Peyer's patch (tissue), 4 donors: ENCODE results near the gene CAMK2B. TPM values are rescaled to one million over a fixed set of nuclear protein-coding genes. Genes with fewer than 3 reads are reported as not detected.

ENCODE experiments used
- DNase-seq, 3 donors: peaks; one replicate each; pipeline ENCODE4 v3.0.0-alpha.2; 2017 to 2019
- H3K27ac ChIP-seq, 4 donors: fragments of 200-600 bp; sonication (generic); one replicate each; pipeline ENCODE4 v1.5.1; 2016 to 2019
- H3K27me3 ChIP-seq, 2 donors: fragments of 200-600 bp; sonication (generic); one replicate each; pipeline ENCODE4 v1.5.1; 2019
- H3K36me3 ChIP-seq, 3 donors: fragments of 200-600 bp; sonication (generic); one replicate each; pipeline ENCODE4 v1.5.1; 2016 to 2019
- H3K4me1 ChIP-seq, 4 donors: fragments of 200-600 bp; sonication (generic); one replicate each; pipeline ENCODE4 v1.5.1; 2016 to 2019
- H3K4me3 ChIP-seq, 4 donors: fragments of 200-600 bp; sonication (generic); 1 replicate in 3 of 4; 2 replicates in 1 of 4; pipeline ENCODE4 v1.5.1; 2016 to 2019; ENCODE audit warnings: mild to moderate bottlenecking in 1 of 4
- H3K9me3 ChIP-seq, 4 donors: fragments of 200-600 bp; sonication (generic); one replicate each; pipeline ENCODE4 v1.5.1; 2016 to 2019; ENCODE audit warnings: mild to moderate bottlenecking in 1 of 4
- POLR2A ChIP-seq, 2 donors: fragments of 450-650 bp; IDR thresholded peaks; one replicate each; pipeline ENCODE4 v1.5.1; 2017; ENCODE audit warnings: antibody characterized with exemption in 2 of 2, mild to moderate bottlenecking in 2 of 2, moderate library complexity in 2 of 2
- total RNA-seq, 4 donors: library from RNA; depleted of rRNA; stranded (reverse); fragments of >200 nt; gene quantifications; one replicate each; pipeline ENCODE4 v1.1.0, GENCODE V29; 2016
- TF ChIP-seq, protein P1 (sequence below), 6 experiments: fragments of 450-650 bp in 4 of 6; fragments of 200-600 bp in 2 of 6; sonication (generic) in 1 of 6; IDR thresholded peaks; one replicate each; pipeline ENCODE4 v1.5.1; 2017 to 2019; ENCODE audit warnings: antibody characterized with exemption in 6 of 6, mild to moderate bottlenecking in 3 of 6, moderate library complexity in 1 of 6

The CAMK2B gene
- total RNA-seq, 4 donors from 2014 or later, result 0.67 to 3.9 (median 2.2) TPM

DNA sequence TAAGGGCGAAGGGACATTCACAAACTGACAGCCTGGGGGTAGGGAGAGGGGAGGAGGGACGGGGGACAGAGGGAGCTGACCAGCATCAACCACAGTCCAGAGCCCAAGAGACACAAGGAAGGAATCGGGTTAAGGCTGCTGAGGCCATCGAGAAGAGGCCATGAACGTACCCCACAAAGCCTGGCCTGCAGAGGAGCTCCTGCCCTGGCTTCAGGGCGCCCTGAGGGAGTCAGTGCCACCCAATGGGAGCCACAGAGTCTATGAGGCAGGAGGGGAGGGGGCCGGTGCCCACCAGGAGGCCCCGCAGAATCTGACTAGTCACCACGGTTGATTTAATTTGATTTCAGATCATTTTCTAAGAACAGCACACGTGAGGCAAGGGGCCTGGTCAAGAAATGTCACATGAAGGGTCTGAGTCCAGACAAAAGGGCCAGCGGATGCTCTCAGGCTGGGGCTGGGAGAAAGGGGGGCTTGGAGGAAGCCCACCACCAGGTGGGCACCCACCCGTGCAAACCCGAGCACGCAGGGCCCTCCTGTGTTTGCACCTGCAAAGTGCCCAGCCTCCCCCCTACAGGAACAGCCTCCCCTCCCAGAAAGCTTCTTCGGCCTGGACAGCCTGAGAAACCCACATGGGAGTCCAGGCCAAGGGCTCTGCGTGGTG, 40.4 kb downstream of the CAMK2B start:
- Histone ChIP-seq H3K9me3 (no peaks in the 10 kb centered on the region), H3K27ac (no peak overlapping the region), H3K36me3 (no peaks in the 10 kb centered on the region), H3K4me1 (no peaks in the 10 kb centered on the region), H3K4me3 (no peak overlapping the region), H3K27me3 (no peaks in the 10 kb centered on the region)
- DNase-seq, result peak in 2 of 3 donors; percentile 13 to 31
- TF ChIP-seq POLR2A (IDR thresholded peaks at IDR 0.05), result no peak
- TF ChIP-seq, protein P1, sequence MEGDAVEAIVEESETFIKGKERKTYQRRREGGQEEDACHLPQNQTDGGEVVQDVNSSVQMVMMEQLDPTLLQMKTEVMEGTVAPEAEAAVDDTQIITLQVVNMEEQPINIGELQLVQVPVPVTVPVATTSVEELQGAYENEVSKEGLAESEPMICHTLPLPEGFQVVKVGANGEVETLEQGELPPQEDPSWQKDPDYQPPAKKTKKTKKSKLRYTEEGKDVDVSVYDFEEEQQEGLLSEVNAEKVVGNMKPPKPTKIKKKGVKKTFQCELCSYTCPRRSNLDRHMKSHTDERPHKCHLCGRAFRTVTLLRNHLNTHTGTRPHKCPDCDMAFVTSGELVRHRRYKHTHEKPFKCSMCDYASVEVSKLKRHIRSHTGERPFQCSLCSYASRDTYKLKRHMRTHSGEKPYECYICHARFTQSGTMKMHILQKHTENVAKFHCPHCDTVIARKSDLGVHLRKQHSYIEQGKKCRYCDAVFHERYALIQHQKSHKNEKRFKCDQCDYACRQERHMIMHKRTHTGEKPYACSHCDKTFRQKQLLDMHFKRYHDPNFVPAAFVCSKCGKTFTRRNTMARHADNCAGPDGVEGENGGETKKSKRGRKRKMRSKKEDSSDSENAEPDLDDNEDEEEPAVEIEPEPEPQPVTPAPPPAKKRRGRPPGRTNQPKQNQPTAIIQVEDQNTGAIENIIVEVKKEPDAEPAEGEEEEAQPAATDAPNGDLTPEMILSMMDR (IDR thresholded peaks at IDR 0.05), result no peak

DNA sequence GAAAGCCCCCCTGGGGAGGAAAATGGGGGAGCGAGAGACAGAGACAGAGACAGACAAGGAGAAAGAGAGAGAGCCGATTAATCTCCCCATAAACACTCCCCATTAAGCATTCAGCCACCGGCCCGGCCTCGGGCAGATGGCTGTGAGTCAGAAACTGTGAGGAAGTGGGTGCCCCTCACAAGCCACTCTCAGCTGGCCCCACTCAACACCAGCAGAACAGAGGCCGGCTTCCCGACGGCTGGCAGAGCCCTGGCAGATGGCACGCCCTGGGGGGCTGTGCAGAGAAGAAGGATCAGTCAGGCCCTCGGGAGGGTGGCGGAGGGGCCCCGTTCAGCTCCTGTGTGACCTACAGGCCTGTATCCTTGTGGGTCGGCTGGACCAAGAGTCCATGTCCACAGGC, 41.2 kb downstream of the CAMK2B start:
- peak in 2 of 3 donors; percentile 32 to 36 for DNase-seq
- Histone ChIP-seq H3K4me3 (no peak overlapping the region), H3K9me3 (no peaks in the 10 kb centered on the region), H3K27ac (no peak overlapping the region), H3K4me1 (no peaks in the 10 kb centered on the region), H3K27me3 (no peaks in the 10 kb centered on the region), H3K36me3 (no peaks in the 10 kb centered on the region)
- TF ChIP-seq POLR2A (IDR thresholded peaks at IDR 0.05), result no peak
- TF ChIP-seq, protein P1 (IDR thresholded peaks at IDR 0.05), result no peak

DNA sequence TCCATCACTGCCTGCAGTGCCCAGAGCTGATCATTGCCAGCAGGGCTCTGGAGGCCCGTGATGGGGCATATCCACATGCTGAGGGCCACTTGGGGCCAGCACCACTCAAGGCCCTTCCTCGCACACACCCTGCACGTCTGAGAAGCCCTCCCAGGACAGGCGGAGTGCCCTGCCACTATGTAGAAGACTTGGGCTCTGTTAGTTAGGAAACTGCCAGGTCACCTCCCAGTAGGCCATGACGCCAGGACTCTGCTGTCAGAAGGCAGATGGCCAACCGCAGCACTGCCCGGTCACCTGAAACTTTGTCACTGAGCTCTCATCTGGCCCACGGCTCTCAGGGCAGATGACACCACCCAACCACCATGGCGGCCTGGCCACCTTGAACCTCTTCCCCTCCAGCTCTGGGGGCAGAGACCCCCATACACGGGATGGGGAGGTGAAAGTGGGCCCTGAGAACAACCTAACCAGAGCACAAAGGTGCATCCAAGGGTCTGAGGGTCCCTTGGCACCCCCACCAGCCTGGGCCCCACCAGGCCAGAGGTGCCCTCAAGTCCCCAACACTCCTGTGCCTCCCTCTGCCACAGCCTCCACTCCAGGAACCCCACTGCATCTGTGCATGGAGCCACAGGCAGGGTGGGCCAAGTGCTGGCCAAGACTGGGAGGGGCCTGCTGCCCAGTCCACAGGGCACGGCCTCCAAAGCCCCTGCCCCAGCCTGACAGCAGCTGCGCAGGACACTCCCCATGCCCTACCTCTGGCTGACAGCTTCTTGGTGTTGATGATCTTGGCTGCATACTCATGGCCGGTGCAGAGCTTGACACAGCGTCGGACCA, 41.8 kb downstream of the CAMK2B start:
- H3K4me3 ChIP-seq, result no peak overlapping the region
- peak in 2 of 3 donors; percentile 28 to 35 for DNase-seq

DNA sequence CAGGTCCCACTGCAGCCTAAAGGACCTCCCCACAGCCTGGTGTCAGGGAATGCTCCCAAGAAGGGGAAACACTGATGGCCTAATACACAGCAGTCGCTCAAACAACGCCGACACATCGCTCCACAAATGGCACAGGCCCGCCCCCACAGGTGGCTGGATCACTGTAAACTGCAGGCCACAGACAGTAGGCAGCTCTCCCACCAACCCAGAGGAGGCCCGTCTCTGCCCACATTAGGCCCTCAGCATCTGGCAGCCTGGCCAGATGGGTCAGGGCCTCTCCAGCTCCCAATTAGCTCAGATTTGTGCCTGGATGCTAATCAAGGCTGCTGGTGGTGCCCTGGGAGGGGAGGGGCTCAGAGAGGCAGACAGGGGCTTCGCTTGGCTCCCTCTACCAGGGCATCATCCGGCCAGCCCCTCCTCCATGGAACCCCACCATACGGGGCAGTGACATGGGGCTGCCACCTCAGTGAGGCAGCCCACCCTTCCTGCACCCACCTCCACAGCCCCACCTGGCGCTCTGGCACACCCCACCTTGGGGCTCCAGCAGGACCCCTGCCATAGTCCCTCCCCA, 42.7 kb downstream of the CAMK2B start:
- Histone ChIP-seq H3K4me3 (no peak overlapping the region), H3K4me1 (no peaks in the 10 kb centered on the region), H3K27me3 (no peaks in the 10 kb centered on the region), H3K9me3 (no peaks in the 10 kb centered on the region), H3K27ac (no peak overlapping the region), H3K36me3 (no peaks in the 10 kb centered on the region)
- TF ChIP-seq, protein P1 (IDR thresholded peaks at IDR 0.05), result no peak
- TF ChIP-seq POLR2A (IDR thresholded peaks at IDR 0.05), result no peak
- peak in 2 of 3 donors; percentile 25 to 37 for DNase-seq

More for the DNA sequence above, 41.8 kb downstream of the CAMK2B start:
- TF ChIP-seq, protein P1 (IDR thresholded peaks at IDR 0.05), result no peak
- TF ChIP-seq POLR2A (IDR thresholded peaks at IDR 0.05), result no peak
- Histone ChIP-seq H3K36me3 (no peaks in the 10 kb centered on the region), H3K9me3 (no peaks in the 10 kb centered on the region), H3K4me1 (no peaks in the 10 kb centered on the region), H3K27ac (no peak overlapping the region), H3K27me3 (no peaks in the 10 kb centered on the region)

DNA sequence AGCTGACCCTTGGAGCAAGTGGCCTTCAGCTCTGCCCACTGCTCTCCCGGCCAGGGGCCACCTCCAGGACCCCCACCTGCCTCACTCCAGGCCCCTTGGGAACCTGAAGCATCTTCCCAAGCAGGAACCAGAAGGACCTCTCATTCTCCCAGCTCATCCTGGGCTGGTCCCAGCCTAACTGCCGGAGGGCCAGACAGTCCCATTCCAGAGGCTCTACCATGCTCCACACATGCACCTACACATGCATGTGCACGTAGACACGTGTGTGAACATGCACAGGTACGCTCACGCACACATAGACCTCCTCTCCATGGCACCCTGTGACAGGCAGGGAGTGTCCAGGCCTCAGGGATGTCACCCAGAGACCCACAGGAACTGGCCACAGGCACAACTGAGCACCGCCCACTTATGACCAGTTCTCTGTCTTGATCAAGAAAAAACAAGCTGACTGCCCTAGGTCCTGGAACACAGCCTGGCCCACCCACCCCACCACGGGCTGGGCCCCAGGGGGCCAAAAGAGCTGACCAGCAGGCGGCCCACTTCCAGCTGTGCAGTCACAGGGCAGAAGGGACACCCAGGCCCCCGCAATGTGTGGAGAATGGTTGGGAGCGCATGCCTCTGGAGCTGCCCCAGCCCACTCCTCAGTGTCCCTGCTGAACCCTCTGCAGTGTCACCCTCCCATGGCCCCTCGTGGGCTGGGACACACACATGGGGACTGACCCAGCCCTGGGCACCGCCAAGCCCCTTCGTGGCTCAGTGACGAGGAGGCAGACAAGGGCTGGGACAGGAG, 43.4 kb downstream of the CAMK2B start:
- H3K9me3 ChIP-seq, result no peaks in the 10 kb centered on the region
- TF ChIP-seq POLR2A (IDR thresholded peaks at IDR 0.05), result no peak
- TF ChIP-seq, protein P1 (IDR thresholded peaks at IDR 0.05), result no peak
- DNase-seq, result peak in 2 of 3 donors; percentile 38 to 40

More for the DNA sequence above, 43.4 kb downstream of the CAMK2B start:
- Histone ChIP-seq H3K27ac (no peak overlapping the region), H3K4me1 (no peaks in the 10 kb centered on the region), H3K36me3 (no peaks in the 10 kb centered on the region), H3K27me3 (no peaks in the 10 kb centered on the region), H3K4me3 (no peak overlapping the region)
